ENCODE results near the gene KRT6B.
"Not testable (repeated sequence)": the region's sequence is repeated elsewhere in the genome, so short reads cannot be mapped to it uniquely, and the experiment has no call there.

Gene KRT6B

DNA sequence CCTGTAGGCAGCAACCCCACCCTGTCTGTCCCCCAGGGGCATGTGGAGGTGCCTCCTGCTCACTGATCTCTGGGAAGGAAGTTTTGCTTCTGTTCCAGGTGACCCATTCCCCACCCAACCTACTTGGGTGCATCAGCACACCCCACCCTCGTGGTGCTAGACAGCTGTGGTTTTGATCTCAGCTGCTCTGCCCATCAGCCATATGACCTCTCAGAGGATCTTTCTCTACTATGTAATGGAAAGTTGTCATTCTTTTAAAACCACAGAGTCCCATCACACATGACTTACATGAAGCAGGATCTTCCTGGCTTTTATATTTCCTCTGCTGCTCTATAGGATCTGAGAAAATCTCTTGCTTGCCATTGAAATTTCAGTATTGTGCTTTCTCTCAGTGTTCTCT, 32.3 kb downstream of the KRT6B start:
- no peaks in the 10 kb centered on the region for H3K27me3 ChIP-seq (ENCODE audit: low read depth, low read length)
- no peaks in the 10 kb centered on the region for H3K36me3 ChIP-seq (ENCODE audit: control insufficient read depth in 1 of 2, insufficient read depth in 2 of 2, low read length in 2 of 2)
- H3K27ac ChIP-seq (ENCODE audit: low read length), result no peak overlapping the region
- peaks cover 0 to 30% of the 10 kb centered on the region in 2 donors for H3K4me1 ChIP-seq (ENCODE audit: control insufficient read depth in 1 of 2, insufficient read depth in 2 of 2, low read length in 2 of 2)
- no peak overlapping the region for H3K4me3 ChIP-seq (ENCODE audit: low read depth in 1 of 2, low read length in 2 of 2)
- no peaks in the 10 kb centered on the region for H3K9me3 ChIP-seq (ENCODE audit: control insufficient read depth in 1 of 2, low read length in 2 of 2)

- Histone ChIP-seq H3K36me3 (ENCODE audit: control insufficient read depth in 1 of 2, insufficient read depth in 2 of 2, low read length in 2 of 2) (no peaks in the 10 kb centered on the region), H3K4me1 (ENCODE audit: control insufficient read depth in 1 of 2, insufficient read depth in 2 of 2, low read length in 2 of 2) (peaks cover 0 to 22% of the 10 kb centered on the region in 2 donors), H3K4me3 (ENCODE audit: low read depth in 1 of 2, low read length in 2 of 2) (no peak overlapping the region), H3K27ac (ENCODE audit: low read length) (no peak overlapping the region), H3K27me3 (ENCODE audit: low read depth, low read length) (no peaks in the 10 kb centered on the region), H3K9me3 (ENCODE audit: control insufficient read depth in 1 of 2, low read length in 2 of 2) (no peaks in the 10 kb centered on the region)
Observed at GRCh38 chr12:52418576-52419110, 33.3 kb downstream of the KRT6B start.

DNA sequence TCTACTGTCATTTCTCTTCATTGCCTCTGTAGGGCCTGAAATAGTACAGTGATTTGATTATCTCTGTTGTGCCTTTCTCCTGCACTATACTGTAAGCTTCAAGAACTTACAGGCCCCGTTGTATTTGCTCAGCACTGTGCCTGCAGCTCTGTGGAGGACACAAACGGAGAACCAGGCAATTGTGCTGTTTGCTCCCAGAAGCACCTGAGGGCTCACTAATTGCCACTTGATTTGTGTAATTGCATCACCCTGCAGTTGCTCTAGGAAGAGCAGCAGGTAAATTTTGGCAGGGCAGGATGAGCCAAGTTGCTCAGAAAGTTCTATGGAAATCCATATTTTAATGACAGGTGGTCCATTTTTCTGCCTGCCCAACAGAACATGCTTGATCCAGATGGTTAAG, 34.2 kb downstream of the KRT6B start:
- Histone ChIP-seq H3K4me3 (ENCODE audit: low read depth in 1 of 2, low read length in 2 of 2) (no peak overlapping the region), H3K27ac (ENCODE audit: low read length) (no peak overlapping the region), H3K27me3 (ENCODE audit: low read depth, low read length) (no peaks in the 10 kb centered on the region), H3K9me3 (ENCODE audit: control insufficient read depth in 1 of 2, low read length in 2 of 2) (no peaks in the 10 kb centered on the region), H3K4me1 (ENCODE audit: control insufficient read depth in 1 of 2, insufficient read depth in 2 of 2, low read length in 2 of 2) (peaks cover 0 to 16% of the 10 kb centered on the region in 2 donors), H3K36me3 (ENCODE audit: control insufficient read depth in 1 of 2, insufficient read depth in 2 of 2, low read length in 2 of 2) (no peaks in the 10 kb centered on the region)

DNA sequence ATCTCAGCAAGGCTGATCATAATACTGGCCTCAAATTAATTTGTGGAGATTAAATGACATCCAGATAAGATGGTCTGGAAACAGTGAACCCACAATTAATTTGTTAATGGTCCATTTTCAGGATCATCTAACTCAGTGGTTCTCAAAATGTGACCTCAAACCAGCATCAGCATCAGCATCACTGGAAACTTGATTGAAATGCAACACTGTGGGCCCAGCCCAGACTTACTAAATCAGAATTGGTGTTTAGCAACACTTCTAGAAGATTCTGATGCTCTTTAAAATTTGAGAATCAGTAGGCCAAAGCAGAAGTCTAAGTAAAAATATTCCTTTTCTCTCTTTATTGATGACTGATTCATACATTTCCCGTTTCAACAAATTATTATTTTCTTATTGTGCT, 35.2 kb downstream of the KRT6B start:
- peak overlapping the region; percentile 19 for H3K27ac ChIP-seq (ENCODE audit: low read length)
- no peak overlapping the region for H3K4me3 ChIP-seq (ENCODE audit: low read depth in 1 of 2, low read length in 2 of 2)
- H3K9me3 ChIP-seq (ENCODE audit: control insufficient read depth in 1 of 2, low read length in 2 of 2), result no peaks in the 10 kb centered on the region
- no peaks in the 10 kb centered on the region for H3K27me3 ChIP-seq (ENCODE audit: low read depth, low read length)
- no peaks in the 10 kb centered on the region for H3K36me3 ChIP-seq (ENCODE audit: control insufficient read depth in 1 of 2, insufficient read depth in 2 of 2, low read length in 2 of 2)
- peaks cover 0 to 23% of the 10 kb centered on the region in 2 donors for H3K4me1 ChIP-seq (ENCODE audit: control insufficient read depth in 1 of 2, insufficient read depth in 2 of 2, low read length in 2 of 2)

DNA sequence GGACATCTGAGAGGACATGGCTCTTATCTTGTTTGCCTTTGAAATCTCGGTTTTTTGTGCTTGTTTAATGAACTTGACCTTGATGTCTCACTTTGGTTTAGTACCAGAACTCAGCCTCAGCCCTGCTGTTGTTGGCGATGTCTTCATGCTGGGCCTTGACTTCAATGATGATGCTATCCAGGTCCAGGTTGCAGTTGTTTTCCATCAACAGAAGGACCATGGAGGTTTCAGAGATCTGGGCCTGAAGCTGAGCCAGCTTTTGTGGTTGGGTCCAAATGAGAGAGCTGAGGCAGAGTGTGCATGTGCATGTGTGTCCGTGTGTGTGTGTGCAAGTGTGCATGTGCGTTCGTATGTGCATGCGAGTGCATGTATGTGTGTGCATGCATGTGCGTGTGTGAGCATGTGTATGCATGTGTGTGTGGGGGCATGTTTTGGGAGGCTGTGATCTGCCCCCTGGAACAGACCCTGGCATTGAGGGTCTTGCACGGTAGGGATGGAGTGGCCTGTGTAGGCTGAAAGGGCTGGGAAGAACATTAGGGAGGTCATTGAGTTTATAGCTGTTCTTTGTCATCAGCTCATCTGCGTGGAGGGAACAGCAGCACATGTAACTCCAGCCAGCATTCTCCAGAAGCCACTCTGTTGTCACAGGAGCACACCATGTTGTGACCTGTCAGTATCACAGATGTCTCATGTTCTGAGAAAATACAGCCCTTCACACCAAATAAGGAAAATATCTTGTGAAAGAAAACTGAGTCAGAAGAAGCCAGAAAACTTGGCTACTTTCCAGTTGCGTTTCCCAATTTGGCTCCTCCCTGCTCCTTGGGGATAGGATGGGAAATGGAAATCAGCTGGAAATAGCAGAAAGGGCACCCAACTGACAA, 35.8 kb downstream of the KRT6B start:
- no peak overlapping the region for H3K4me3 ChIP-seq (ENCODE audit: low read depth in 1 of 2, low read length in 2 of 2)
- H3K36me3 ChIP-seq (ENCODE audit: control insufficient read depth in 1 of 2, insufficient read depth in 2 of 2, low read length in 2 of 2), result no peaks in the 10 kb centered on the region
- peak overlapping the region; percentile 19 for H3K27ac ChIP-seq (ENCODE audit: low read length)
- no peaks in the 10 kb centered on the region for H3K27me3 ChIP-seq (ENCODE audit: low read depth, low read length)
- no peaks in the 10 kb centered on the region for H3K9me3 ChIP-seq (ENCODE audit: control insufficient read depth in 1 of 2, low read length in 2 of 2)
- peaks cover 0 to 30% of the 10 kb centered on the region in 2 donors for H3K4me1 ChIP-seq (ENCODE audit: control insufficient read depth in 1 of 2, insufficient read depth in 2 of 2, low read length in 2 of 2)

- H3K36me3 ChIP-seq (ENCODE audit: control insufficient read depth in 1 of 2, insufficient read depth in 2 of 2, low read length in 2 of 2), result no peaks in the 10 kb centered on the region
- no peaks in the 10 kb centered on the region for H3K27me3 ChIP-seq (ENCODE audit: low read depth, low read length)
- no peak overlapping the region for H3K4me3 ChIP-seq (ENCODE audit: low read depth in 1 of 2, low read length in 2 of 2)
- H3K9me3 ChIP-seq (ENCODE audit: control insufficient read depth in 1 of 2, low read length in 2 of 2), result no peaks in the 10 kb centered on the region
- H3K27ac ChIP-seq (ENCODE audit: low read length), result no peak overlapping the region
- peaks cover 0 to 35% of the 10 kb centered on the region in 2 donors for H3K4me1 ChIP-seq (ENCODE audit: control insufficient read depth in 1 of 2, insufficient read depth in 2 of 2, low read length in 2 of 2)
Observed at GRCh38 chr12:52414936-52415335, 37.0 kb downstream of the KRT6B start.

- no peaks in the 10 kb centered on the region for H3K36me3 ChIP-seq (ENCODE audit: control insufficient read depth in 1 of 2, insufficient read depth in 2 of 2, low read length in 2 of 2)
- no peaks in the 10 kb centered on the region for H3K27me3 ChIP-seq (ENCODE audit: low read depth, low read length)
- no peak overlapping the region for H3K4me3 ChIP-seq (ENCODE audit: low read depth in 1 of 2, low read length in 2 of 2)
- H3K9me3 ChIP-seq (ENCODE audit: control insufficient read depth in 1 of 2, low read length in 2 of 2), result no peaks in the 10 kb centered on the region
- H3K4me1 ChIP-seq (ENCODE audit: control insufficient read depth in 1 of 2, insufficient read depth in 2 of 2, low read length in 2 of 2), result peaks cover 0 to 35% of the 10 kb centered on the region in 2 donors
- no peak overlapping the region for H3K27ac ChIP-seq (ENCODE audit: low read length)
Observed at GRCh38 chr12:52413782-52414345, 38.1 kb downstream of the KRT6B start.

GRCh38 chr12:52413202-52413601, 38.7 kb downstream of the KRT6B start:
- H3K4me1 ChIP-seq (ENCODE audit: control insufficient read depth in 1 of 2, insufficient read depth in 2 of 2, low read length in 2 of 2), result peaks cover 0 to 35% of the 10 kb centered on the region in 2 donors
- H3K36me3 ChIP-seq (ENCODE audit: control insufficient read depth in 1 of 2, insufficient read depth in 2 of 2, low read length in 2 of 2), result no peaks in the 10 kb centered on the region
- H3K27me3 ChIP-seq (ENCODE audit: low read depth, low read length), result no peaks in the 10 kb centered on the region
- H3K4me3 ChIP-seq (ENCODE audit: low read depth in 1 of 2, low read length in 2 of 2), result no peak overlapping the region
- H3K27ac ChIP-seq (ENCODE audit: low read length), result no peak overlapping the region
- H3K9me3 ChIP-seq (ENCODE audit: control insufficient read depth in 1 of 2, low read length in 2 of 2), result no peaks in the 10 kb centered on the region

DNA sequence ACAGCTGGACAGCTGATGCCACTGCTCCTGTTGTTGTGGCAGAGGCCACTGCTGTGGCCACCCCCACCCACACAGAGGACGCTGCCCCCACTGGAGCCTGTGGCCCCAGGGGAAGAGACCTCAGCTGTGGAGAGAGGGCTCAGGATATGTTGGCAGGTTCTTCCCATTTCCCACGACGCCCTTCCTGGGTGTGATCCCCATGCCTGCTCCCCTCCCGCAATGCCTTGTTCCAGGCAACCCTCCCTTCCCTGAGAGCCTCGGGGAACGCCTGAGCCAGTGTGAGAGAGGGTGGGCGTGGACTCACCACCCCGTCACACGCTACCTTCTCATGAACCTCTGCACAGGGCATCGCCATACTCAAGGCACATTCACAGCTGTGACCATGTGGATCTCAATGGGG, 40.1 kb downstream of the KRT6B start:
- Histone ChIP-seq H3K4me1 (ENCODE audit: control insufficient read depth in 1 of 2, insufficient read depth in 2 of 2, low read length in 2 of 2) (peaks cover 0 to 35% of the 10 kb centered on the region in 2 donors), H3K4me3 (ENCODE audit: low read depth in 1 of 2, low read length in 2 of 2) (no peak overlapping the region), H3K27ac (ENCODE audit: low read length) (no peak overlapping the region), H3K27me3 (ENCODE audit: low read depth, low read length) (no peaks in the 10 kb centered on the region), H3K36me3 (ENCODE audit: control insufficient read depth in 1 of 2, insufficient read depth in 2 of 2, low read length in 2 of 2) (no peaks in the 10 kb centered on the region), H3K9me3 (ENCODE audit: control insufficient read depth in 1 of 2, low read length in 2 of 2) (no peaks in the 10 kb centered on the region)

GRCh38 chr12:52410589-52411248, 41.2 kb downstream of the KRT6B start:
- H3K27me3 ChIP-seq (ENCODE audit: low read depth, low read length); H3K36me3 ChIP-seq (ENCODE audit: control insufficient read depth in 1 of 2, insufficient read depth in 2 of 2, low read length in 2 of 2); H3K4me3 ChIP-seq (ENCODE audit: low read depth in 1 of 2, low read length in 2 of 2); H3K9me3 ChIP-seq (ENCODE audit: control insufficient read depth in 1 of 2, low read length in 2 of 2); H3K27ac ChIP-seq (ENCODE audit: low read length): not testable (repeated sequence)
- peaks cover 0 to 29% of the 10 kb centered on the region in 2 donors for H3K4me1 ChIP-seq (ENCODE audit: control insufficient read depth in 1 of 2, insufficient read depth in 2 of 2, low read length in 2 of 2)

GRCh38 chr12:52407918-52408317, 44.0 kb downstream of the KRT6B start:
- Histone ChIP-seq H3K27ac (ENCODE audit: low read length) (no peak overlapping the region), H3K4me1 (ENCODE audit: control insufficient read depth in 1 of 2, insufficient read depth in 2 of 2, low read length in 2 of 2) (peaks cover 0 to 19% of the 10 kb centered on the region in 2 donors), H3K27me3 (ENCODE audit: low read depth, low read length) (no peaks in the 10 kb centered on the region), H3K9me3 (ENCODE audit: control insufficient read depth in 1 of 2, low read length in 2 of 2) (no peaks in the 10 kb centered on the region), H3K36me3 (ENCODE audit: control insufficient read depth in 1 of 2, insufficient read depth in 2 of 2, low read length in 2 of 2) (no peaks in the 10 kb centered on the region), H3K4me3 (ENCODE audit: low read depth in 1 of 2, low read length in 2 of 2) (no peak overlapping the region)
